ENCODE data around the gene RGL4.

The RGL4 gene

GRCh38 chr22:23695571-23696325, 4.9 kb downstream of the RGL4 start:
- no peak for DNase-seq (ENCODE audit: low read depth, low spot score)
- H3K4me3 ChIP-seq (ENCODE audit: low read length), result peak overlapping the region; percentile 59

DNA sequence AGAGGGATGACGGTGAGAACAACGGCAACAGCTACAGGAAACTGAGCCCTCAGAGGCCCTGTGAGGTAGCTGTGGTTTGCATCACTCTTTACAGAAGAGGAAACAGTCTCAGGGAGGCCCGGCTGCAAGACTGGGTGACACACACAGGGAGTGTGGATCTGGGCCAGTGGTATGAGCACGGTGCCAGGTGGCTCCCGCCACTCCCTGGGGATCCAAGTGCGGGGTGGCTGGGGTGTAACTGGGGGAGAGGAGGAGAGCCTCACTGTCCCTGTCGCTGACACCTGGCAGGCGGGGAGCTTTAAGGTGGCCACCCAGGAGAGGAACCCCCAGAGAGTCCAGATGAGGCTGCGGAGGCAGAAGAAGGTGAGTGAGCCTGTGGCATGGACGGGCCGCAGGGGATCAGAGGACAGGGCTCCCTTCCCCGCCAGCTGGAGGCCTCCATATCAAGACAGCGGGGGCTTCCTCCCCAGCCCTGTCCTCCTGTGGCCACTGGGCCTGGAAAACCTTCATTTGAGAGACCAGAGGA, 5.6 kb downstream of the RGL4 start:
- DNase-seq (ENCODE audit: low read depth, low spot score), result peak; percentile 95
- H3K4me3 ChIP-seq (ENCODE audit: low read length), result peak overlapping the region; percentile 59

DNA sequence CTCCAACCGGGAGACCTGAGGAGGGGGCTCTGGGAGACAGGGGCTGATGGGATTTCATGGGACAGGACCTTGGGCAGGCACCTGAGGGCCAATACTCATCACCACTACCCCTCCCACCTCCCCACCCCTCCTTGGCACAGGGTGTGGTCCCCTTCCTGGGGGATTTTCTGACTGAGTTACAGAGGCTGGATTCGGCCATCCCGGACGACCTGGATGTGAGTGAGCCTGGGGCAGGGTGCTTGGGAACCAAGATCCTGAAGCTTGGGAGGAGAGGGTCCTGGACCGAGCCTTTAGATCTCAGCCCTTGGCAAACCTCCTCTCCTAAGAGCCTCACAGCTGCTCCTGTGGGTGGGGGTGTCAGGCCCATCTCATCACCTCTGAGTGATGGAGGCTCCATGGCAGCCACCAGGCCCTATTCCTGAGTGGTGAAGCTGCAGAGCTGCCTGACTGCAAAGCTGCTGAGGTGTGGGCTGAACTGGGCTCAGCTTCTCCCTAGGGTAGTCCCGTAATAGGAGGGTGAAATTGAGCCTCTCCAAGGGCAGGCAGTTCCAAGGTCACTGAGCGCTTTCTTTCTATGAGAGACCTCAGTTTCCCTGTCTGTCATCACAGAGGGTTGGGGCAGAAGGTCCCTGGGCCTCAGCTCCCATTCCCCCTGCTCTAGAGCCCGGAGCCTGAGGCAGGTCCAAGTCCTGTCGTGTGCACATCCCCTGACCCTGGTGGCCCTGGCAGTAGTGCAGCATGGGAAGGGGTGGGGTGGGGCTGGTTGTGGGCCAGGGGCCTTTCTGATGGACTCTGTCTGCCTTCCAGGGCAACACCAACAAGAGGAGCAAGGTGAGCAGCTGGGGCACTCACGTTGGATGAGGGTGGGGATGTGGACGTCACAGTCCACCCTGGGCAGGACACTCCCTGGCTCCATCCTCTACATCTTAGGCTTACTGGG, 6.5 kb downstream of the RGL4 start:
- peak overlapping the region; percentile 59 for H3K4me3 ChIP-seq (ENCODE audit: low read length)
- no peak for DNase-seq (ENCODE audit: low read depth, low spot score)

GRCh38 chr22:23698094-23698493, 7.3 kb downstream of the RGL4 start:
- no peak for DNase-seq (ENCODE audit: low read depth, low spot score)
- no peak overlapping the region for H3K4me3 ChIP-seq (ENCODE audit: low read length)

GRCh38 chr22:23698673-23699235, 7.9 kb downstream of the RGL4 start:
- no peak for DNase-seq (ENCODE audit: low read depth, low spot score)
- no peak overlapping the region for H3K4me3 ChIP-seq (ENCODE audit: low read length)

DNA sequence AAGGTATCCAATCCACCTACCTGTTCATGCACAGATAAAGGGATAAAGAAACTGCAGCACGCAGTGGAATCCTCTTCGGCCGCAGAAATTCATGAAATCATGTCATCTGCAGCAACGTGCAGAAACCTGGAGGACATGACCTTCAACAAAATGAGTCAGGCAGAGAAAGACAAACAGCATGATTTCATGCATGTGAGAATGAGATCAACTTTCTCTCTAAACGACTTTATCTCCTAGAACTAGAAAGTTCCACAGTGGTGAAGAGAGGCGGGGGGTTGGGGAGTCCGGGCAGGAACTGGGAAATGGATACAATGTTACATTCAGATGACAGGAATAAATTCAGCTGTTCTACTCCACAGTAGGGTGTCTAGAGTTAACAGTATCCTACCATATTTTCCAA, 9.9 kb downstream of the RGL4 start:
- DNase-seq (ENCODE audit: low read depth, low spot score), result no peak
- H3K4me3 ChIP-seq (ENCODE audit: low read length), result no peak overlapping the region

DNA sequence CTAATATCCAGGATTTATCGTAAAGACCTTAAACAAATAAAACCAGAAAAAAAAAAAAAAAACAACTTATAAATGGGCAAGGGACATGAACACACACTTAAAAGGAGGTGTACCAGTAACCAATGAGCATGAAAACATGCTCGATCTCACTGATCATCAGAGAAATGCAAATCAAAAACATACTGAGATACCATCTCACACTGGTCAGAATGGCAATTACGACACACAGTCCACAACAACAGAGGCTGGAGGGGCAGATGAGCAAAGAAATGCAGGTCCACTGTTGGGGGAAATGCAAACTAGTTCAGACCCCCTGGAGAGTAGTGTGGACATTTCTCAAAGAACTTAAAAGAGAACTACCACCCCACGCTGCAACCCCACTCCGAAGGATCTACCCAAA, 13.2 kb downstream of the RGL4 start:
- no peak for DNase-seq (ENCODE audit: low read depth, low spot score)
- no peak overlapping the region for H3K4me3 ChIP-seq (ENCODE audit: low read length)

DNA sequence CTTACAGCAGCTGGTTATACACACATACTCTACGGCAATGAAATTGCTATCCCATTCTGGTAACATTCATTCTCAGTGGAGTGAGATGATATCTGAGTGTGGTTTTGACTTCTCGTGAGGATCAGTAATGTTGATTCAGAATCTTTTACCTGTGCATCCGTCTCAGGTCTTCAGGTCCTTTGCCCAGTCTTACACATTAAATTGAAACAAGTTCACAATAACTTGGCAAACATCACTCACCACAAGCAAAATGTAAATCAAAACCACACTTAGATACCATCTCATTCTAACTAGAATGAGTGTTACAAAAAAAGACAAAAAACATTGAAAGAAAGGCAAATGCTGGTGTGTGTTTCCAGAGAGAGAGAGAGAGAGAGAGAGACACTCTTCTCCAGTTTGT, 14.0 kb downstream of the RGL4 start:
- DNase-seq (ENCODE audit: low read depth, low spot score), result peak; percentile 59
- H3K4me3 ChIP-seq (ENCODE audit: low read length), result no peak overlapping the region

GRCh38 chr22:23705358-23705757, 14.5 kb downstream of the RGL4 start:
- peak; percentile 88 for DNase-seq (ENCODE audit: low read depth, low spot score)
- H3K4me3 ChIP-seq (ENCODE audit: low read length), result no peak overlapping the region

- no peak overlapping the region for H3K4me3 ChIP-seq (ENCODE audit: low read length)
- DNase-seq (ENCODE audit: low read depth, low spot score), result no peak
Observed at GRCh38 chr22:23708270-23708669, 17.5 kb downstream of the RGL4 start.

DNA sequence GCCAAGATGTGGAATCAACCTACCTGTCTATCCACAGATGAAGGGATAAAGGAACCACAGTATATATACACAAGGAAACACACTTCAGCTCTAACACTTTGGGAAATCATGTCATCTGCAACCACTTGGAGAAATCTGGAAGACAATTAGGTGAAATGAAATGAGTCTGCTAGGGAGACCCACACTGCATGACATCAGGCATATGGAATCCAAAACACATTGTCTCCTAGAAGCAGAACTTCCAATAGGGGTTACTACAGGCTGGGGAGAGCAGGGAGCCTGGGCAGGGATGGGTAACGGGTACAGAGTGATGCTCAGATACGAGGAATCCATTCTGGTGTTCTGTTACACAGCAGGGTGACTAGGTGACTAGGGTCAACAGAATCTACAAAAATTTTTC, 18.3 kb downstream of the RGL4 start:
- DNase-seq (ENCODE audit: low read depth, low spot score), result no peak
- no peak overlapping the region for H3K4me3 ChIP-seq (ENCODE audit: low read length)

DNA sequence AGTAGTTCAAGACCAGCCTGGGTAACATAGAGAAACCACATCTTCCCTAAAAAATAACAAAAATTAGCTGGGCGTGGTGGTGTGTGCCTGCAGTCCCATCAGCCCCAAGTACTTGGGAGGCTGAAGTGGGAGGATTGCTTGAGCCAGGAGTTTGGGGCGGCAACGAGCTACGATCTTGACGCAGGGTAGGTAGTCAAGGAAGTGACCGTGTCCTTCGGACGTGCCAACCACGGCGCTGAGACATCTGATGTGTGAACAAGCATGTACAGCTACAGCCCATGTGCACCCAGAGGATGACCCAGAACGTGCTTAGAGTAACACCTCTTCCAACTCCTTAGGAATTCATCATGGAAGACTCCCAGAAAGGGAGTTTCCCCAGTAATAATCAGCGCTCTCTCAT, 21.4 kb downstream of the RGL4 start:
- H3K4me3 ChIP-seq (ENCODE audit: low read length), result no peak overlapping the region
- no peak for DNase-seq (ENCODE audit: low read depth, low spot score)

DNA sequence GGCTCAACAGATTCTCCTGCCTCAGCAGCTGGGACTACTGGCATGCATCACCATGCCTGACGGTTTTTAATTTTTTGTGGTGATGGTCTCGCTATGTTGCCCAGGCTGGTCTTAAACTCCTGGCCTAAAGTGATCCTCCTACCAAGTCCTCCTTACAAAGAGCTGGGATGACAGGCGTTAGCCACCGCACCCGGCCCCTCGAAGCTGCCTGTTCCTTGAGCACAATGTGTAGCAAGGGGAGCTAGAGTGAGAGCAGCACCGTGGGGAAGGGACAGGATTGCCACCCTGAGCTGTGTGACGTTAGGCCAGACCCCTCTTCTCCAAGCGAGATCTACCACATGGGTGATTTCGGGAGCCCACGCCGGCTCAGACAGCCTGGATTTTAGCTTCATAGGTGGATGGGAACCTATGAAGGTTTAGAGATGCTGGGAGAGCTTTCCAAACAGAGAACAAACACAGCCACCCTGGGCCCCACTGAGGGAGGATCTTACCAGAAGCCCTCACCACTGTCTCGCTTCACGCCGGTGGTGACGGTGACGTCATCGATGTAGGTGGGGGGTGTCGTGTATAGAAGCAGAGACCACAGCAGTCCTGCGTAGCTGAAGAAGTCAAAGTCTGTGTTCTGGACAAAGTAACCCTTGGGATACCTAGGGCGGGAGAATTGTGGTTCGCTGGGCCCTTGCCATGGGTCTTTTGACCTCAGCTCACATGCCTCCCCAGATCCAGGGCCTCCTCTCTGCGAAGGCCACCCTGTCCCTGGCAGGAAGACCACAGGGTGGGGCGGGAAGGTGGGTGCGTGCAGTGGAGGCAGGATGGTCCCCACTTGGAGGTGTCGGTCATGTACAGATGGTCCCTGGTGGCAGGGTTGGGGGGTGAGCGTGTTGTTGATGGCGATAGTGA, 23.1 kb downstream of the RGL4 start:
- no peak overlapping the region for H3K4me3 ChIP-seq (ENCODE audit: low read length)
- no peak for DNase-seq (ENCODE audit: low read depth, low spot score)

GRCh38 chr22:23714596-23715578, 24.1 kb downstream of the RGL4 start:
- H3K4me3 ChIP-seq (ENCODE audit: low read length), result no peak overlapping the region
- DNase-seq (ENCODE audit: low read depth, low spot score), result no peak

- no peak for DNase-seq (ENCODE audit: low read depth, low spot score)
- peak overlapping the region; percentile 79 for H3K4me3 ChIP-seq (ENCODE audit: low read length)
Observed at GRCh38 chr22:23715806-23716375, 25.1 kb downstream of the RGL4 start.

GRCh38 chr22:23716811-23717801, 26.3 kb downstream of the RGL4 start:
- peak; percentile 88 for DNase-seq (ENCODE audit: low read depth, low spot score)

More at GRCh38 chr22:23716811-23717801, 26.3 kb downstream of the RGL4 start:
- peak overlapping the region; percentile 79 for H3K4me3 ChIP-seq (ENCODE audit: low read length)
